PFSK-1 (cell line): ENCODE results near the gene NGFR.

ENCODE experiments used
- POLR2AphosphoS5 ChIP-seq: IDR thresholded peaks from 2 replicates; pipeline ENCODE4 v1.6.1; 2012; ENCODE audit warnings: low read depth, mild to moderate bottlenecking, control low read depth, low read length, moderate library complexity
- REST ChIP-seq, 2 experiments: IDR thresholded peaks; 2 replicates each; pipeline versions ENCODE4 v1.6.1 to v1.8.0; 2011 to 2012; ENCODE audit warnings: low read depth in 2 of 2, low read length in 2 of 2, control low read depth in 1 of 2, inconsistent platforms in 1 of 2, mild to moderate bottlenecking in 1 of 2, moderate library complexity in 1 of 2; ENCODE audit not compliant: insufficient read depth in 1 of 2
- SIN3A ChIP-seq: IDR thresholded peaks from 2 replicates; pipeline ENCODE4 v1.6.1; 2012; ENCODE audit warnings: mild to moderate bottlenecking, low read length, moderate library complexity, borderline replicate concordance; ENCODE audit not compliant: insufficient read depth

- TF ChIP-seq REST (IDR thresholded peaks at IDR 0.05; ENCODE audit: insufficient read depth in 1 of 2, low read depth in 2 of 2, low read length in 2 of 2) (no peak), POLR2AphosphoS5 (no peak), SIN3A (no peak)
Observed at GRCh38 chr17:49501496-49501895, 6.4 kb downstream of the NGFR start.
